Stimulated activated naive CD8-positive, alpha-beta T cell treated with anti-CD3 and anti-CD28 coated beads, Interleukin-15, Interleukin-2, amounts not matched to agents 100 ng/mL and 50 ng/mL, for 24 hours (primary cell): Measurements from ENCODE around the gene NOC2L.
A peak's percentile ranks its signal among the peaks of the same experiment; 100 is the strongest.

ENCODE experiments used
- H3K27ac Mint-ChIP-seq: one replicate; pipeline ENCODE4 v1.8.0; 2021; ENCODE audit warnings: mild to moderate bottlenecking, mixed read lengths
- H3K27me3 Mint-ChIP-seq: one replicate; pipeline ENCODE4 v1.8.0; 2021; ENCODE audit warnings: mixed read lengths
- H3K36me3 Mint-ChIP-seq: one replicate; pipeline ENCODE4 v1.8.0; 2021; ENCODE audit warnings: low read depth, mixed read lengths
- H3K4me1 Mint-ChIP-seq: one replicate; pipeline ENCODE4 v1.8.0; 2021; ENCODE audit warnings: low read depth, mixed read lengths
- H3K4me3 Mint-ChIP-seq: one replicate; pipeline ENCODE4 v1.8.0; 2021; ENCODE audit warnings: mild to moderate bottlenecking, mixed read lengths
- H3K9me3 Mint-ChIP-seq: one replicate; pipeline ENCODE4 v1.8.0; 2021; ENCODE audit warnings: mixed read lengths

NOC2L gene

GRCh38 chr1:958823-959730, at the start of gene NOC2L:
TSS of gene NOC2L (minus strand) at chr1:959256. CDS start at chr1:959240, 16 bp downstream.
- peak within 1 kb of the TSS; percentile 96 for H3K4me3 Mint-ChIP-seq
- H3K9me3 Mint-ChIP-seq = no peaks in the 10 kb centered on the region
- H3K27ac Mint-ChIP-seq = peak within 1 kb of the TSS; percentile 83
- H3K4me1 Mint-ChIP-seq = peaks cover 24% of the 10 kb centered on the region
- H3K27me3 Mint-ChIP-seq = no peaks in the 10 kb centered on the region
- H3K36me3 Mint-ChIP-seq = peaks cover 29% of the 10 kb centered on the region

- H3K4me3 Mint-ChIP-seq = no peak overlapping the region
- no peaks in the 10 kb centered on the region for H3K36me3 Mint-ChIP-seq
- H3K9me3 Mint-ChIP-seq = no peaks in the 10 kb centered on the region
- H3K27me3 Mint-ChIP-seq = peaks cover 36% of the 10 kb centered on the region
- no peak overlapping the region for H3K27ac Mint-ChIP-seq
- peaks cover 14% of the 10 kb centered on the region for H3K4me1 Mint-ChIP-seq
Observed at GRCh38 chr1:1006305-1007159, 47.5 kb upstream of the NOC2L start.

DNA sequence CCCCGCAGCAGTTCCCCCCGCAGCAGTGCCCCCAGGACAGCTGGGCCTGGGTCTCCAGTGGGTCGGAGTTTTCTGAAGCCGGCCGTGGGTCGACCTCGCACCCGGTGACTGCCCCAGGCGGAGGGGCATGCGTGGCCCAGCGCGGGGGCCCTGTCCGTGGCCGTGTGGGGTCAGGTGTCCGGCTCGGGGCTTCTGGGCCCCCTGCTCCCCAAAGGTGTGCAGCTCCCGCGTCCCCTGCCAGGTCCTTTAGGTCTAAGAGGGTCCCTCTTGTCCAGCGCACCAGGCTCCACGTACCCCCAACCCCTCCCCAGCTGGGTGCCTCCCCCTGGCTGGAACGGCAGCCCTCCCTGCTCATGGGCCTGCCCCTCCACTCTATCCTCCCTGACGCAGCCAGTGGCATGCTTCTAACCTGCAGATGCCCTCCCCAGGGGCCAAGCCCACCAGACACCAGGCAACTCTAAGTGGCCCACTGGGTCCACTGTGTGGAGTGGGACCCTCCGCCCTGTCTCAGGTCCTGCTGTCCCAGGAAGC, 46.8 kb upstream of the NOC2L start:
- Mint-ChIP-seq H3K4me1 (peaks cover 14% of the 10 kb centered on the region), H3K27me3 (peaks cover 36% of the 10 kb centered on the region), H3K36me3 (no peaks in the 10 kb centered on the region), H3K9me3 (no peaks in the 10 kb centered on the region), H3K27ac (no peak overlapping the region), H3K4me3 (no peak overlapping the region)

DNA sequence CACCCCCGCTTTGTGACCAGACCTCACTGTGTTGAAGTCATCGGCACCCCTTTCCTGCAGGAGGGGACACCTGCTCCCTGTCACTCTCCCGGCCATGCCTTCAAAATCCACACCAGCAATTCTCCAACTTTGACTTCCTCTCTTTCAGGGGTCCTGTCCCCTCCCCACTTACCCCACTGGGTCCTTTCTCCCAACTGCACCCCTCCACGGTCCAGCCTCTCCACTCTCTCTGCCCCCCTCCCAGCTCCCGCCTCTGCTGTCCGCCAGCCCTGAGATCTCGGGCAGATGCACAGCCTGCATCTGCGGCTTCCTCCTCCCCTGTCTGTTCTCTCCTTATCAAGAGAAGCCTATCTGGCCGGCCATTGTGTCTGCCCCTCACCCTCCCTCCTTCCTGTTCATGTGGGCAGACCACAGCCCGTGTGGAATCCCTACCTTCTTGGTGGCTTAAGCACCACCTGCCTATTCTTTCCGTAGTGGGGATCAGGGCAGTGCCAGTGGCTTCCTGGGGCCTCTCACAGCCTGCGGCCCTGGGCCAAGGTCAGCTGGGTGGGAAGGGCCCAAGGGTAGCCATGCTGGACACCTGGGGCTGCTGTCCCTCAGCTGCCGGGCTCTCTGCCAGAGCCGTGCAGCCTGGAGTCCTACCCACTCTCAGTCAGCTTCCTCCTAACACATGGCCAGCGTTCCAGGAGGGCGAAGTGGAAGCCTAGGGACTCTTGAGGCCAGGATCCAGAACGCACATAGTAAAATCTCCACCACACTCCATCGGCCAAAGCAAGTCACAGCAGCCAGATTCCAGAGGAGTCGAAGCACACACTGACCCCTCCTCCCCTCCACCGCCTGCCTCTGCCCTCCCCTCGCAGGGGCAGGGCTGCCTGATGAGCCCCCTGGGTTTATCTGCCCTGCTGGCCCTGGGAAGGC, 46.0 kb upstream of the NOC2L start:
- H3K27ac Mint-ChIP-seq = no peak overlapping the region
- H3K4me1 Mint-ChIP-seq = peaks cover 17% of the 10 kb centered on the region
- peak overlapping the region; percentile 6 for H3K4me3 Mint-ChIP-seq
- no peaks in the 10 kb centered on the region for H3K9me3 Mint-ChIP-seq
- H3K27me3 Mint-ChIP-seq = peaks cover 39% of the 10 kb centered on the region
- no peaks in the 10 kb centered on the region for H3K36me3 Mint-ChIP-seq

- no peak overlapping the region for H3K27ac Mint-ChIP-seq
- H3K4me1 Mint-ChIP-seq = peaks cover 17% of the 10 kb centered on the region
- H3K4me3 Mint-ChIP-seq = no peak overlapping the region
- no peaks in the 10 kb centered on the region for H3K36me3 Mint-ChIP-seq
- no peaks in the 10 kb centered on the region for H3K9me3 Mint-ChIP-seq
- peaks cover 39% of the 10 kb centered on the region for H3K27me3 Mint-ChIP-seq
Observed at GRCh38 chr1:1004420-1004779, 45.3 kb upstream of the NOC2L start.

DNA sequence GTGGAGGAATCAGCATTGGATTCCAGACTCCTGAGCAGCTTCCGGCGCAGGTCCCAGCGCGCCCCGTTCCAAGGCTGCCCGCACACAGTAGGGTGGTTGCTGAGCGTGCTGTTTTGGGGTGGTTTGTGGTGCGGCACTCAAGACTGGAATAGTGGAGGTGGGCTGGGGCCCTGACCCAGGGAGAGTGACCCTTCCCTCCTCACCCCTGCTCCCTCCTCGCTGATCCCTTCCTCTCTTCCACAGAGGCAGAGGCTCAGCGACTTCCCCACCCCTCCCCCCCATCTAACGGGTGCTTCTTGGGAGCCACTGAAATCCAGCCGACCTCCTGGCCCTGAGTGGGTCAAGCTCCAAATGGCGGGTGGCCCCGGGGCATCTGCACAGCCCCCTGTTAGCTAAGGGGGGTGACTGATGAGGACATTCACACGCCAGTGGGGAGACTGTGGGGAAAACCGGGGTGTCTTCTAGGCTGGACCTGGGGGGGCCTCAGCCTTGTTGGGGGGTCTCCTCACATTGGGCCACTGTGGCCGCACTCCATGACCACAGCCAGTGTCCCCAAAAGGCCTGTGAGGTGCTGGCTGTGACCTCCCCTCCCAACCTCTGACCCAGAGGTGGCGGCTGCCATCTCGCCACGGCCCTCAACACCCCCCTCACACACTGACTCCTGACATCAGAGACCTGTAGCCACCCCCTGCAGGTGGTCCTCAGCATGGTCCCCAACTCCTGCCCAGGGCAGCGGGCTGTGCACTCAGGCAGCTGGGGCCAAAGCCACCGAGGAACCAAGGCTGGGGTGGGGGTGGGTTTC, 44.8 kb upstream of the NOC2L start:
- no peak overlapping the region for H3K4me3 Mint-ChIP-seq
- no peaks in the 10 kb centered on the region for H3K36me3 Mint-ChIP-seq
- no peaks in the 10 kb centered on the region for H3K9me3 Mint-ChIP-seq
- H3K27ac Mint-ChIP-seq = no peak overlapping the region
- H3K27me3 Mint-ChIP-seq = peaks cover 36% of the 10 kb centered on the region
- H3K4me1 Mint-ChIP-seq = peaks cover 14% of the 10 kb centered on the region

DNA sequence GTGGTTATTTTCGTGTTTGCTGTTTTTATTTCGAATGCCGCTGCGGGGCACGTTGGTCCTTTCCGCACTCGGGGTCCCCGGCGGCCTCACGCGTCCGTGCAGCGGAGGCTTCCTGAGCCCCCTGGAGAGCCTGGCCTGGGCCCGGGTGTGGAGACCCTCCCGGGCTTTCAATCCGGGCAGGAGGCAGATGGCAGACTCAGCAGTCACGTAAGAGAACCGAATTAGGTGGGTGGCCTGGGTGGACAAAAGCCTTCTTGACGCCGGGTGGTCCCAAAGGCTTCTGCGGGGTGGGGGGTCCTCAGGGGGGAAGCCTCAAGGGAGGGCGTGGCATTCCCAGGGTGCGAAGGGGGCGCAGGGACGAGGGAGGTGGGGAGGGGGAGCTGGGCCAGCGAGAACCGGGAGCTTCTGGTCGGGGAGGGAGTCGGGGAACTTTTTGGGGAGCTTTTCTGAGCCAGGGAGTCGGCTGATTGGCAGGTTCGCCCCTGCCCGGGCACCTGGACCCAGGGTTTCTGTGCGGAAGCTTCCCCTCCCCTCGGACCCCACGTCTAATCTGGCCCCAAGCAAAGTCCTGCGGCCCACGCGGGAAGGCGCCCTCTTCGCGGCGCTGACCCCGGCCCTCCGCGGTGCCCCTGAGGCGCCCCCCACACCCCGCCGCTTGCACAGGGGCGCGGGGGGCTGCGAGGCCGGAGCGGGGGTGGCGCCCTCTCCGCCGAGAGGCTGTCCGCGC, 42.2 kb upstream of the NOC2L start:
- H3K27me3 Mint-ChIP-seq = peaks cover 34% of the 10 kb centered on the region
- peaks cover 14% of the 10 kb centered on the region for H3K4me1 Mint-ChIP-seq
- H3K36me3 Mint-ChIP-seq = no peaks in the 10 kb centered on the region
- peak overlapping the region; percentile 88 for H3K27ac Mint-ChIP-seq
- no peaks in the 10 kb centered on the region for H3K9me3 Mint-ChIP-seq
- H3K4me3 Mint-ChIP-seq = peak overlapping the region; percentile 77

- Mint-ChIP-seq H3K9me3 (no peaks in the 10 kb centered on the region), H3K36me3 (no peaks in the 10 kb centered on the region), H3K27me3 (peaks cover 39% of the 10 kb centered on the region), H3K27ac (peak overlapping the region; percentile 88), H3K4me3 (peak overlapping the region; percentile 77), H3K4me1 (peaks cover 18% of the 10 kb centered on the region)
Observed at GRCh38 chr1:1000357-1001056, 41.5 kb upstream of the NOC2L start.

- Mint-ChIP-seq H3K27ac (peak within 1 kb of the TSS; percentile 88), H3K4me1 (peaks cover 12% of the 10 kb centered on the region), H3K27me3 (peaks cover 40% of the 10 kb centered on the region), H3K9me3 (no peaks in the 10 kb centered on the region), H3K36me3 (no peaks in the 10 kb centered on the region), H3K4me3 (peak within 1 kb of the TSS; percentile 77)
Observed at GRCh38 chr1:999725-1000356, 40.8 kb upstream of the NOC2L start, which contains the start of gene HES4. TSS of gene HES4 (minus strand) at chr1:1000097. CDS start at chr1:999973, 124 bp downstream.

DNA sequence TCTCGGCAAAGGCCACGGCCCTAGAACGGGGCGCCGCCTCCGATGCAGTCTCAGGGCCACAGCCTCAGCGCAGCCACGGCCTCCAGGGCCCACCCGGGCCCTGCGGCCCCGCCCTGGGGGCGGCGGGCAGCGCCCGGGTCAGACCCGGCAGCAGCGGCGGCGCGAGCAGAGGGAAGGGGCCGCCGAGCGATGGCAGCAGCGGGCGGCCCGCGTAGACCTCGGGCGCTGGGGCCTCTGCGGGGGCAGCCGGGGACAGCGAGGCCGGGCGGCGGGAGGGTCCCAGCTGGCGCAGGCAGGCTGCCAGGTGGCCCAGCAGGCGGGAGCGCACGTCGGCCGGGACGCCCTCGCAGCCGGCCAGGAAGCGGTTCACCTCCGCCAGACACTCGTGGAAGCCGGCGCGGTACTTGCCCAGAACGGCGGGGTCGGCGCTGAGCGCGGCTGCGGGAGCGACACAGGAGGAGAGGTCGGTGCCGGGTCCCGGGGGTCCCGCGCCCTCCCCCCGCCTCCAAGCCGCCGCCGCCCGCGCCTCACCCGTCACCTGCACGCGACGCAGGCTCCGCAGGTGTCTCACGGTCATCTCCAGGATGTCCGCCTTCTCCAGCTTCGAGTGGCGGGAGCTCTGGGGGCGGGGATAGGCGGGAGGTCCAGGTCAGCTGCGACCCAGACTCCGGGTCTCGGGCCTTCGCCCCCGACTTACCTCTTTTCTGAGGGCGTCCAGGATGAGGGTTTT, 40.1 kb upstream of the NOC2L start:
- Mint-ChIP-seq H3K4me3 (no peak overlapping the region), H3K27me3 (peaks cover 38% of the 10 kb centered on the region), H3K4me1 (peaks cover 8% of the 10 kb centered on the region), H3K36me3 (no peaks in the 10 kb centered on the region), H3K9me3 (no peaks in the 10 kb centered on the region), H3K27ac (no peak overlapping the region)

GRCh38 chr1:998745-998994, 39.6 kb upstream of the NOC2L start:
- no peaks in the 10 kb centered on the region for H3K36me3 Mint-ChIP-seq
- no peak overlapping the region for H3K4me3 Mint-ChIP-seq
- H3K27me3 Mint-ChIP-seq = peaks cover 37% of the 10 kb centered on the region
- peaks cover 8% of the 10 kb centered on the region for H3K4me1 Mint-ChIP-seq
- H3K27ac Mint-ChIP-seq = no peak overlapping the region
- H3K9me3 Mint-ChIP-seq = no peaks in the 10 kb centered on the region
